ENCODE data around the gene PCK2. TPM values are rescaled to one million over a fixed set of nuclear protein-coding genes. Genes with fewer than 3 reads are reported as not detected.

PCK2 gene
- total and polyA plus RNA-seq, 2 of the 8 experiments (the other 6 are each of a cell fraction or from before 2014, with no cell fraction given) = 81.9 to 115 TPM

DNA sequence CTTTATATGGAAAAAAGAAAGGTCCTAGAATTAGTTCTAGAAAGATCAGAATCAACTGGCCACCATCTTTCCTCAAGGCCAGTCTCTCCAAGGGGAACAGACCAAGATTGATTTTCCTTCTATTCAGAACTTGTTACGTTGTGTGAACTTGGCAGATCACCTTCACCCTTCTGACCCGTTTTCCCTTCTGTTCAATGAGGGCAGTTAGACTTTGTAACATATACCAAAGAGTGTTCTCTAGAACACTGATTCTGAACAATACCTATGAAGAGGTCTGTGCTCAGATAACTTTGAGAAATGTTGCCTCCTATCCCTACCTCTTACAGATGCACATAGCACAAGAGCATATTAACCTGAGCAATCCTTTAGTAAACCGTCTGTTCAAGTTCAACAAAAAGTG lies 10.6 kb upstream of the PCK2 start:
- 90% methylated on average over 3 of the region's 3 CpGs; no CpG with 5 or more reads in 1 of the 2 experiments for WGBS, 2 experiments (ENCODE audit: extremely low coverage in 1 of 2, insufficient coverage in 1 of 2, insufficient read length in 1 of 2, insufficient replicate concordance in 2 of 2, low coverage in 1 of 2, low lambda C conversion rate in 2 of 2, missing lambda C conversion rate in 1 of 2)

More for the DNA sequence above, 10.6 kb upstream of the PCK2 start:
- H3K4me1 ChIP-seq (replicated peaks in 1 of 4; ENCODE audit: control insufficient read depth in 3 of 4, insufficient read depth in 4 of 4, low read length in 3 of 4) = peaks cover 0 to 17% (median 12%) of the 10 kb centered on the region in 4 experiments; a peak in 6 of 7 replicates
- H3K27me3 ChIP-seq (replicated peaks in 1 of 4; ENCODE audit: control insufficient read depth in 3 of 4, extremely low read depth in 1 of 4, insufficient read depth in 3 of 4, low read length in 3 of 4) = peaks cover 0 to 10% (median 7%) of the 10 kb centered on the region in 4 experiments; a peak in 5 of 7 replicates
- ChIA-PET POLR2A (ENCODE audit: partially characterized antibody) (interaction anchor here (1.2 to 27.2 kb wide), 3 partner anchors 14 to 25 kb away, joined by 4 to 626 read pairs (median 24); partner anchors contain the start of gene PCK2), CTCF (ENCODE audit: partially characterized antibody) (interaction anchor here (1.8 to 23.8 kb wide), 2 partner anchors 9 to 31 kb away, joined by 5 to 316 read pairs; partner anchors contain the start of genes DCAF11 and PCK2)
- no peaks in the 10 kb centered on the region for H3K36me3 ChIP-seq (ENCODE audit: control insufficient read depth in 2 of 4, insufficient read depth in 4 of 4, low read length in 3 of 4)
- DNase-seq (ENCODE audit: low read depth in 1 of 2, low spot score in 2 of 2) (no peak), FAIRE-seq (no peak)
- no peak overlapping the region for H3K9ac ChIP-seq (replicated peaks in 1 of 4; ENCODE audit: extremely low read depth in 1 of 4, low read depth in 3 of 4, low read length in 3 of 4)
- H3K4me2 ChIP-seq (ENCODE audit: insufficient read depth in 1 of 2, low read depth in 2 of 2, low read length in 2 of 2) = no peak overlapping the region
- no peaks in the 10 kb centered on the region for H3K79me1 ChIP-seq (ENCODE audit: low read depth, low read length)
- no peak overlapping the region for H3K27ac ChIP-seq (ENCODE audit: low read depth, low read length)
- no peak overlapping the region for H2AFZ ChIP-seq (ENCODE audit: low read length)
- H2BK20ac ChIP-seq (ENCODE audit: low read length) = no peak overlapping the region
- no peak overlapping the region for H3K56ac ChIP-seq (replicated peaks; ENCODE audit: insufficient read length, low read depth, low read length)
- H3K18ac ChIP-seq (ENCODE audit: extremely low read depth, low read length) = no peak overlapping the region
- no peak overlapping the region for H2BK12ac ChIP-seq (ENCODE audit: low read depth, low read length)
- no peak overlapping the region for H2BK120ac ChIP-seq (replicated peaks; ENCODE audit: low read depth, low read length)
- H3K14ac ChIP-seq (ENCODE audit: insufficient read length) = no peak overlapping the region
- no peak overlapping the region for H4K5ac ChIP-seq (ENCODE audit: insufficient read length, low read depth, low read length)
- no peaks in the 10 kb centered on the region for H3K79me2 ChIP-seq (ENCODE audit: control insufficient read depth in 1 of 2, insufficient read depth in 2 of 2, low read length in 2 of 2)
- H3K9me3 ChIP-seq (ENCODE audit: insufficient read depth in 2 of 2, low read depth in 1 of 2, low read length in 1 of 2) = no peaks in the 10 kb centered on the region
- H4K8ac ChIP-seq (ENCODE audit: extremely low read depth, insufficient read depth, low read length) = no peak overlapping the region
- peaks cover 11% of the 10 kb centered on the region; the same call in 1 of the 2 replicates for H3K23me2 ChIP-seq (ENCODE audit: low read depth, low read length)
- H3K23ac ChIP-seq (ENCODE audit: insufficient read length) = no peak overlapping the region
- 0 out of 2 replicates have a peak overlapping the region, but pooled peaks have one; percentile 18 for H2BK15ac ChIP-seq (ENCODE audit: low read length)
- no peaks in the 10 kb centered on the region for H4K20me1 ChIP-seq (replicated peaks in 1 of 2; ENCODE audit: control insufficient read depth in 1 of 2, insufficient read depth in 2 of 2, low read length in 2 of 2)
- no peak overlapping the region for H3K4me3 ChIP-seq (ENCODE audit: extremely low read depth in 1 of 4, insufficient read depth in 2 of 4, low read depth in 3 of 4, low read length in 4 of 4)
- no peak overlapping the region for H4K91ac ChIP-seq (replicated peaks; ENCODE audit: insufficient read length, low read length)
- H2BK5ac ChIP-seq (ENCODE audit: low read depth, low read length) = no peak overlapping the region
- H3K4ac ChIP-seq (replicated peaks; ENCODE audit: insufficient read length, low read depth, low read length) = no peak overlapping the region
- H2AK5ac ChIP-seq (ENCODE audit: low read depth, low read length) = no peak overlapping the region
- no peak for TF ChIP-seq TBP (IDR thresholded peaks at IDR 0.05; ENCODE audit: low read depth, low read length)

All from H1 (cell line).